H1 (cell line): ENCODE data around the gene HHAT. TPM values are rescaled to one million over a fixed set of nuclear protein-coding genes. Genes with fewer than 3 reads are reported as not detected.
A peak's percentile ranks its signal among the peaks of the same experiment; 100 is the strongest.

Experiments
- CTCF ChIA-PET: fragments of 300-600 bp; sonication (Branson Sonifier 250); formaldehyde crosslinking; loops from one replicate; lab custom pipeline; 2021; ENCODE audit not compliant: partially characterized antibody; lab: Charles Lee
- POLR2A ChIA-PET: fragments of 300-600 bp; sonication (Branson Sonifier 250); formaldehyde crosslinking; loops from one replicate; lab custom pipeline; 2021; ENCODE audit warnings: inconsistent platforms; ENCODE audit not compliant: partially characterized antibody; lab: Charles Lee
- DNase-seq, 2 experiments: peaks; one replicate each; pipeline versions ENCODE4 v3.0.0 to v3.0.0-alpha.2; 2010 to 2022; ENCODE audit warnings: low spot score in 2 of 2, low read depth in 1 of 2, mixed read lengths in 1 of 2
- FAIRE-seq: peaks from 2 replicates; lab custom pipeline; 2011; peaks lifted over from hg19 to GRCh38; lab: Jason Lieb, UNC
- H2AFZ ChIP-seq: 2 replicates; pipeline ENCODE4 v1.8.1; 2012; ENCODE audit warnings: low read length, inconsistent platforms
- H2AK5ac ChIP-seq: 2 replicates; pipeline ENCODE4 v1.6.1; 2013; ENCODE audit warnings: low read depth, low read length
- H2BK120ac ChIP-seq: replicated peaks from 2 replicates; pipeline ENCODE3; 2013; ENCODE audit warnings: low read depth, low read length, inconsistent platforms
- H2BK12ac ChIP-seq: 2 replicates; pipeline ENCODE4 v1.6.1; 2013; ENCODE audit warnings: low read depth, low read length
- H2BK15ac ChIP-seq: 2 replicates; pipeline ENCODE4 v1.6.1; 2013; ENCODE audit warnings: low read length
- H2BK20ac ChIP-seq: 2 replicates; pipeline ENCODE4 v1.6.1; 2013; ENCODE audit warnings: low read length
- H2BK5ac ChIP-seq: 2 replicates; pipeline ENCODE4 v1.6.1; 2013; ENCODE audit warnings: low read depth, low read length
- H3K14ac ChIP-seq: 2 replicates; pipeline ENCODE4 v1.6.1; 2013; ENCODE audit warnings: inconsistent platforms; ENCODE audit not compliant: insufficient read length
- H3K18ac ChIP-seq: 2 replicates; pipeline ENCODE4 v1.6.1; 2013; ENCODE audit warnings: low read length; ENCODE audit errors: extremely low read depth
- H3K23ac ChIP-seq: 2 replicates; pipeline ENCODE4 v1.6.1; 2013; ENCODE audit warnings: inconsistent platforms; ENCODE audit not compliant: insufficient read length
- H3K23me2 ChIP-seq: 2 replicates; pipeline ENCODE4 v1.6.1; 2013; ENCODE audit warnings: low read depth, low read length
- H3K27ac ChIP-seq: 2 replicates; pipeline ENCODE4 v1.6.1; 2011; ENCODE audit warnings: low read depth, low read length, inconsistent platforms
- H3K27me3 ChIP-seq, 4 experiments: replicated peaks in 1 of 4; 1 replicate in 1 of 4; 2 replicates in 3 of 4; pipeline versions ENCODE4 v1.6.1 to v1.8.1; 2011 to 2013; ENCODE audit warnings: low read length in 3 of 4, mild to moderate bottlenecking in 3 of 4, inconsistent platforms in 2 of 4, mixed read lengths in 2 of 4, moderate library complexity in 1 of 4; ENCODE audit not compliant: control insufficient read depth in 3 of 4, insufficient read depth in 3 of 4; ENCODE audit errors: extremely low read depth in 1 of 4
- H3K36me3 ChIP-seq, 4 experiments: 2 replicates each; pipeline versions ENCODE4 v1.6.1 to v1.8.1; 2011 to 2013; ENCODE audit warnings: mild to moderate bottlenecking in 4 of 4, low read length in 3 of 4, moderate library complexity in 2 of 4, control low read depth in 1 of 4, inconsistent platforms in 1 of 4; ENCODE audit not compliant: insufficient read depth in 4 of 4, control insufficient read depth in 2 of 4
- H3K4ac ChIP-seq: replicated peaks from 2 replicates; pipeline ENCODE3; 2013; ENCODE audit warnings: low read length, low read depth, mixed read lengths, inconsistent platforms; ENCODE audit not compliant: insufficient read length
- H3K4me1 ChIP-seq, 4 experiments: replicated peaks in 1 of 4; 1 replicate in 1 of 4; 2 replicates in 3 of 4; pipeline versions ENCODE4 v1.6.1 to v1.8.1; 2011 to 2013; ENCODE audit warnings: low read length in 3 of 4, inconsistent platforms in 2 of 4, mixed read lengths in 1 of 4; ENCODE audit not compliant: insufficient read depth in 4 of 4, control insufficient read depth in 3 of 4
- H3K4me2 ChIP-seq, 2 experiments: 2 replicates each; pipeline versions ENCODE4 v1.6.1 to v1.8.1; 2011 to 2013; ENCODE audit warnings: low read depth in 2 of 2, low read length in 2 of 2, control low read depth in 1 of 2, inconsistent platforms in 1 of 2, mild to moderate bottlenecking in 1 of 2; ENCODE audit not compliant: insufficient read depth in 1 of 2
- H3K4me3 ChIP-seq, 4 experiments: fragments of 200-600, 300-600 bp in 1 of 4; sonication (generic), shearing (Covaris generic), sonication (Bioruptor Twin) in 1 of 4; 2 replicates each; pipeline versions ENCODE4 v1.5.1 to v1.8.1; 2011 to 2016; ENCODE audit warnings: low read length in 4 of 4, low read depth in 3 of 4, control low read depth in 2 of 4, inconsistent platforms in 2 of 4, mild to moderate bottlenecking in 2 of 4, mixed read lengths in 1 of 4, moderate library complexity in 1 of 4; ENCODE audit not compliant: insufficient read depth in 2 of 4; ENCODE audit errors: extremely low read depth in 1 of 4
- H3K56ac ChIP-seq: replicated peaks from 2 replicates; pipeline ENCODE3; 2013; ENCODE audit warnings: low read depth, mild to moderate bottlenecking, mixed read lengths, low read length, inconsistent platforms; ENCODE audit not compliant: insufficient read length
- H3K79me1 ChIP-seq: 2 replicates; pipeline ENCODE4 v1.6.1; 2013; ENCODE audit warnings: low read depth, low read length, control low read depth
- H3K79me2 ChIP-seq, 2 experiments: 2 replicates each; pipeline versions ENCODE4 v1.6.1 to v1.8.1; 2012 to 2013; ENCODE audit warnings: low read length in 2 of 2, mild to moderate bottlenecking in 2 of 2, inconsistent platforms in 1 of 2; ENCODE audit not compliant: insufficient read depth in 2 of 2, control insufficient read depth in 1 of 2
- H3K9ac ChIP-seq, 4 experiments: replicated peaks in 1 of 4; 1 replicate in 1 of 4; 2 replicates in 3 of 4; pipeline versions ENCODE4 v1.6.1 to v1.8.1; 2011 to 2013; ENCODE audit warnings: low read depth in 3 of 4, low read length in 3 of 4, control low read depth in 2 of 4, mild to moderate bottlenecking in 2 of 4, moderate library complexity in 2 of 4, inconsistent platforms in 1 of 4; ENCODE audit errors: extremely low read depth in 1 of 4
- H3K9me3 ChIP-seq, 2 experiments: 2 replicates each; pipeline versions ENCODE4 v1.6.1 to v1.8.1; 2012 to 2013; ENCODE audit warnings: mild to moderate bottlenecking in 2 of 2, moderate library complexity in 2 of 2, control low read depth in 1 of 2, inconsistent platforms in 1 of 2, low read depth in 1 of 2, low read length in 1 of 2, mixed read lengths in 1 of 2; ENCODE audit not compliant: insufficient read depth in 2 of 2
- H4K20me1 ChIP-seq, 2 experiments: replicated peaks in 1 of 2; 2 replicates each; pipeline versions ENCODE3 to v1.8.1; 2011 to 2013; ENCODE audit warnings: inconsistent platforms in 2 of 2, low read length in 2 of 2, mild to moderate bottlenecking in 1 of 2; ENCODE audit not compliant: insufficient read depth in 2 of 2, control insufficient read depth in 1 of 2
- H4K5ac ChIP-seq: 2 replicates; pipeline ENCODE4 v1.6.1; 2013; ENCODE audit warnings: low read length, low read depth, mixed read lengths, inconsistent platforms; ENCODE audit not compliant: insufficient read length
- H4K8ac ChIP-seq: 2 replicates; pipeline ENCODE4 v1.8.0; 2013; ENCODE audit warnings: mild to moderate bottlenecking, moderate library complexity, low read length, inconsistent platforms; ENCODE audit not compliant: insufficient read depth; ENCODE audit errors: extremely low read depth
- H4K91ac ChIP-seq: replicated peaks from 2 replicates; pipeline ENCODE3; 2013; ENCODE audit warnings: low read length, mixed read lengths, inconsistent platforms; ENCODE audit not compliant: insufficient read length
- HDAC6 ChIP-seq: IDR thresholded peaks from one replicate; pipeline ENCODE4 v1.7.1; 2012; ENCODE audit warnings: low read depth, mild to moderate bottlenecking, inconsistent platforms, low read length, moderate library complexity
- TEAD4 ChIP-seq: IDR thresholded peaks from 2 replicates; pipeline ENCODE4 v1.6.1; 2012; ENCODE audit warnings: low read depth, low read length, inconsistent platforms, mixed read lengths
- WGBS, 2 experiments: shearing (Covaris generic) in 1 of 2; methylation state at CpG; one replicate each; pipeline versions ENCODE4 v1.1.6 to v1.1.7; 2013 to 2015; ENCODE audit warnings: low lambda C conversion rate in 2 of 2, mixed read lengths in 2 of 2, inconsistent platforms in 1 of 2, low coverage in 1 of 2, missing lambda C conversion rate in 1 of 2; ENCODE audit not compliant: insufficient replicate concordance in 2 of 2, insufficient coverage in 1 of 2, insufficient read length in 1 of 2; ENCODE audit errors: extremely low coverage in 1 of 2, missing lambda C conversion rate in 1 of 2; 5-methylcytosine and 5-hydroxymethylcytosine counted together
- polyA plus RNA-seq, 7 experiments: library from polyadenylated mRNA; depleted of rRNA in 3 of 7; stranded (reverse) in 5 of 7; unstranded in 2 of 7; fragments of >200 nt in 5 of 7; fragments of 200-250 nt in 2 of 7; gene quantifications; 1 replicate in 5 of 7; 2 replicates in 1 of 7; 4 replicates in 1 of 7; pipeline versions ENCODE4 v1.2.1 to v1.2.3, GENCODE V29; 2011 to 2013; ENCODE audit warnings: missing spikeins in 2 of 7, mixed read lengths in 2 of 7
- total RNA-seq: library from RNA; stranded (reverse); fragmentation: NEBNext Ultra II Directional; extraction: Animal tissue kit (Norgen Biotek cat#: 25700); gene quantifications from 2 replicates; pipeline ENCODE4 v1.2.1, GENCODE V29; 2021

The HHAT gene
- total and polyA plus RNA-seq, 2 of the 8 experiments (the other 6 are each of a cell fraction or from before 2014, with no cell fraction given): 0.15 to 0.51 TPM

DNA sequence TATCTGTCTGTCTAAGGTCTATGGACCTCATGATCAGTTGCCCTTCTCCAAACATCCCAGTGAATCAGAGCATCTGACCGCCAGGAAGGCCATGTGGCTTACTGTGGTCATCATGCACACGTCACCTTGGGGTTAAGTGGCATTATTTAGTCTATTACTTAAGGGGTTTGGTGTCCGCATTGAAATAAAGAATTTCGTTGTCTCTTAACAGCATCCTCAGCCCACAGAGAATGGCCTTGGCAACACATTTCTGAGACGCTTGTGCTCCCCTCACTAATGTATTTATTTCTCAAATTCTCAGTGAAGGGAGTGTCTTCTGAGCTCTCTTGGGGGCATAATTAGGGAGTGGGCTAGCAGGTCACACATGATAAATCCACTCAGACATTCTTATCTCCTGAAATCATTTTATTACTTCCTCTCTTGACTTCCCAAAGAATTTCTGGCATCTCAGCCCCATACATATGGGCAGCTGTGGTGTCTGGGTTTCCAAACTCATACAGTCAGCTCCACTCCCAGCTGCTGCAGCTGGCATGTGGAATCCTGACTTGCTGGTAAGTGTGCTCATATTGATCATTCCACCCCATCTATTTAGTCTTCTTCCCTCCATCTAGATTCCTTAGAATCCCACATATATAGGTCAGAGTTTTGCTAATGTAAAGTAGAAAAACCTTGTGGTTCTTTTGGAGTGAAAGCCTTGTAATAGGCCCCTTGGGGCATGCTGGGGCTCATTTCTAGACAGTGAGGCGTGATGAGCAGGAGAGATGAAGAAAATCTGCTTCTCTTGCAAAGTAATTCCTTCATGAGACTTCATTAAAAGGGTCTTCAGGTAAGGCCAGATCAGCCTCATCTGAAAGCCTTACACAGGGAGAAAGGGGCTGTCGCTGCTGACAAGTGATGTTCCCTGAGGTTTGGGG is 110.5 kb downstream of the HHAT start:
- no peak overlapping the region for H2BK20ac ChIP-seq
- no peaks in the 10 kb centered on the region; the same call in 1 of the 2 replicates for H3K23me2 ChIP-seq
- no peak for FAIRE-seq
- no peak overlapping the region for H2BK15ac ChIP-seq
- no peaks in the 10 kb centered on the region for H3K27me3 ChIP-seq
- H3K4me2 ChIP-seq: no peak overlapping the region
- H4K91ac ChIP-seq: no peak overlapping the region
- H3K14ac ChIP-seq: no peak overlapping the region
- H2AK5ac ChIP-seq: peak overlapping the region; percentile 86; the same call in 1 of the 2 replicates
- peak overlapping the region; percentile 95 for H2BK12ac ChIP-seq
- no peak overlapping the region for H4K5ac ChIP-seq
- no peaks in the 10 kb centered on the region for H3K36me3 ChIP-seq
- no peaks in the 10 kb centered on the region for H3K79me1 ChIP-seq
- no peak overlapping the region for H2BK120ac ChIP-seq
- CTCF ChIA-PET: interaction anchor here (0.5 to 2.2 kb wide), 7 partner anchors 9 to 144 kb away, joined by 3 to 7 read pairs (median 4); no protein-coding TSS in a partner anchor
- H3K4ac ChIP-seq: no peak overlapping the region
- no peak for DNase-seq
- no peak overlapping the region for H3K18ac ChIP-seq
- WGBS, 2 experiments: 88% methylated on average over 7 of the region's 7 CpGs; no CpG with 5 or more reads in 1 of the 2 experiments
- no peak overlapping the region for H3K9ac ChIP-seq
- H4K20me1 ChIP-seq: no peaks in the 10 kb centered on the region
- no peak overlapping the region for H3K56ac ChIP-seq
- no peak overlapping the region for H3K27ac ChIP-seq
- H2BK5ac ChIP-seq: peak overlapping the region; percentile 71; the same call in 1 of the 2 replicates
- TF ChIP-seq TEAD4: 0 out of 2 replicates have a peak, but pooled peaks have one; percentile 8
- no peak for TF ChIP-seq HDAC6
- H2AFZ ChIP-seq: no peak overlapping the region
- no peak overlapping the region; the same call in 1 of the 2 replicates for H4K8ac ChIP-seq
- no peaks in the 10 kb centered on the region for H3K9me3 ChIP-seq
- no peak overlapping the region for H3K4me3 ChIP-seq
- H3K23ac ChIP-seq: no peak overlapping the region
- peaks cover 0 to 2% (median 0%) of the 10 kb centered on the region in 4 experiments; a peak in 1 of 7 replicates for H3K4me1 ChIP-seq
- POLR2A ChIA-PET: no interaction called here
- H3K79me2 ChIP-seq: no peaks in the 10 kb centered on the region
